Measurements from ENCODE around the gene PRICKLE1.

The PRICKLE1 gene

DNA sequence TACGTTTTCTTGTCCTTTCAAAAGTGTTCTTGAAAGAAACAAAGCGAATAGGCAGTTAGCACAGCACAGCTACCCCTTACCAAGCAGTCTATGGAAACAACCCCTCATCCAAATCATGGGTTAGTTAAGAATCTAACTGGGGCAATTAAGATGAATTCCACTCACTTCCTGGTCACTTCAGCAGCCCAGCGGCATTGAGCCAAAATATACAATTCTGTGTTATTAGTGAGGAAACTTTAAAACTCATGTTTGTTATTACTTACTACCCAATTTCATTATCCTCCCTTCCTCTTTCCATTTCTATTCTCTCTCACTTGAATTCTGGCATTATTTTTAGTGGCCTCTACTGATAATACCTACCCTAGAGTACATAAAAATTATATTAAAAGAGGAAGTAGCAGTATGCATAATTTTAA, 142.2 kb downstream of the PRICKLE1 start:
- FAIRE-seq, result no peak

- FAIRE-seq, result no peak
These were observed 142.8 kb downstream of the PRICKLE1 start for GRCh38 chr12:42446761-42447160.

- FAIRE-seq, result no peak
These were observed 143.7 kb downstream of the PRICKLE1 start for GRCh38 chr12:42445891-42446290.

DNA sequence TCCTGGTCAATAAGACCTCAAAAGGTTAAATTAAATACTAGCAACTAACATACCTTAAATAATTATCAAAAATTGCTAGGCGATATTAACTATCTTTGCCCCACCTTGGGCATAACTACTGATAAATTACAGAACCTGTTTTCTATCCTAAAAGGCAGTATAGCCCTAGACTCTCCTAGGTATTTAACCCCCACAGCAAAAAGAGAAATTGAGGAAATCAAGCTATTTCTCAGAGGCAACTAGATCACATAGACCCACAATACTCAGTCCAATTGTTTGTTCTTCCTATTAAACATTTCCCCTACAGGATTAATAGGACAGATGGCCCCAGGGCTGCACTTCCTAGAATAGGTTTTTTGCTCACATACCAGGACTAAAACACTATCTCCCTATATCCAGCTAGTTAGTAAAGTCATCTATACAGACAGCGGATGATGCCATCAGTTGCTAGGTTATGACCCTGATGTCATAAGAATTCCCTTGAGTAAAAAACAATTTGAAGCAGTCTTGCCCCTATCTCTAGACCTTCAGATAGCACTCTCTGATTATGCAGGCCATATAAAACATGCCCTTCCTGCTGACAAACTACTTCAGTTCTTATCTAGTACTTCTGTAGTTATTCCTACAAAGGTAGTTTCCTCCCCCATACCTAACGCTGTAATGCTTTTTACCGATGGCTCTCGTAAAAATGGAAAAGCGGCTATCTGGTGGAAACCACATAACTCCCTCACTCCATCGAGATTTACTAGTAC, 145.2 kb downstream of the PRICKLE1 start:
- no peak for FAIRE-seq

GRCh38 chr12:42442888-42443287, 146.7 kb downstream of the PRICKLE1 start:
- FAIRE-seq, result no peak

DNA sequence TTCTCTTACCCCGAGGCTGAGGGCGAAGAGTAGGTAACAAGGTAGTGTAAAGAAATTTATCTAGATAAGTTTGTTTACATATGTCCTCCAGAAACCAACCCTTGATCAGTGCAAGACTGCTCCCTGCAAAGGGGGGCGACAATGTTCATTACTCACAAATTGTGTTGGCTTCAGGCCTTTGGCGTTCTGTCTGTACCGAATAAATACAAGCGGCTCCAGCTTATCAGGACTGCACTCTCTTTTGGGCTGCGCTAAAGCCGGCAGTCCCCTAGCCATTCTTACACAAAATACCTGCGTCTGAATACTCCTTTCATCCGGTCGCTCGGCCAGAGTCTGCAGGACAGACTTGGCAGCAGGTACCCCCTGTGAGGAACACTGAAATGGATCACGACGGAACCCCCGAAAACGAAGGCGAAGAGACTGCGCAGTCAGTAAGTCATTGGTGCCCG, 147.2 kb downstream of the PRICKLE1 start:
- no peak for FAIRE-seq

DNA sequence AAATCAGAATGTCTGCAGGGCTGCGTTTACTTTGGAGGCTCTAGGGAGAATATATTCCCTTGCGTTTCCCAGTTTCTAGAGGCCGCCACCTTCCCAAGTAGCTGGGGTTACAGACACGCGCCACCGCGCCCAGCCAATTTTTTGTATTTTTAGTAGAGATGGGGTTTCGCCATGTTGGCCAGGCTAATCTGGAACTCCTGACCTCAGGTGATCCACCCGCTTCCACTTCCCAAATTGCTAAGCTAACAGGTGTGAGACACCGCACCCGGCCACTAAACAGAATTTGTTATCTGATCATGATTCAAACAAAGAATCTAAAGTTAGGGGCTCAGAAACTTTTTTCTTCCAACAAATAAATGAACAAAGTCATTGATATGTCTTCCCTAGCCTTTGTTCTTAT, 148.9 kb downstream of the PRICKLE1 start:
- no peak for FAIRE-seq

DNA sequence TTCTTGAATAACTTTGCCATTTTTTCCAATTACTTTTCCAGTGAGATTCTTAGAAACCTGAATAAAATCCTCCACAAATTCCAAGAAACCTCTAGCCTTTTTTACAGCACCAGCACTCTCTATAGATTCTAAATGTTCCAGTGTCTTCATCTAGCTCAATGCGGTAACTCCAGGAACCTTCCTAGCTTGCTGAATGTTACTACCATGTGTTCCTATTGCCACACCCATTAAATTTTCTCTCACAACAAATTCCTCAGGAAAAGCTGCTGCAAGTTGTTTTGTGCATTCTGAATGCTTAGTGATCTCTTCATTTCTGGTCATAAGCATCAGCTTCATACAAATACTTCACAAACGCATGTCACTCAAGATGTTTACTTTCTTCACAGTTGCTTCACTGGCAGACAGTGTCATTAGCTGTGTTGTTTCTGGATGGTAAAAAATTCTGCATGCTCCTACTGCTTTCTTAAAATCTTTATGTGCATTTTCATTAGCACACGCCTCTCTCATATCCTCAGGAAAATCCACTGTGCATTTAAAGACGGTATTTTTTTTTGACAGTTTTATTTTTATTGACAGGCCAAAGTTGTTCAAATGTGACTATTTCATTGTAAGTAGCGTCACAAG, 156.9 kb downstream of the PRICKLE1 start:
- FAIRE-seq, result no peak

GRCh38 chr12:42428850-42429249, 160.7 kb downstream of the PRICKLE1 start:
- no peak for FAIRE-seq

DNA sequence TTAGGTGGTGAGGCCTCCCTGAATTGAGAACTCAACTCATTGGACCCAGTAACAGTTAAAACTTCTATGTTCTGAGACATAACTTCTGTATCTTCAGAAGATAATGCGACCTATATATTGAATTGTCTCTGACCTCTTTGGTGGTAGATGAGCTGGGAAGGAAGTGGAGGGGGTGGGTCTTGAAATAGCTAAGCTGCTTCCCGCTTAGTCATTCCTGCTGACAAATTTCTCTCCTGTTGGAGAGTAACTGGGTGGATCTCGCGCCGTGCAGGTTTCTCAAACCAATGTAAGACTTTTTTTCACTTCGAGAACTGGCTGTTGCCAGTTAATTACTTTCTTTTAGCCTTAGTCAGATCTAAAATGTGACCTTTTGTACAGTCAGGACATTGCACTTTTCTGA, 162.8 kb downstream of the PRICKLE1 start:
- no peak for FAIRE-seq

GRCh38 chr12:42422785-42423184, 166.8 kb downstream of the PRICKLE1 start:
- no peak for FAIRE-seq

DNA sequence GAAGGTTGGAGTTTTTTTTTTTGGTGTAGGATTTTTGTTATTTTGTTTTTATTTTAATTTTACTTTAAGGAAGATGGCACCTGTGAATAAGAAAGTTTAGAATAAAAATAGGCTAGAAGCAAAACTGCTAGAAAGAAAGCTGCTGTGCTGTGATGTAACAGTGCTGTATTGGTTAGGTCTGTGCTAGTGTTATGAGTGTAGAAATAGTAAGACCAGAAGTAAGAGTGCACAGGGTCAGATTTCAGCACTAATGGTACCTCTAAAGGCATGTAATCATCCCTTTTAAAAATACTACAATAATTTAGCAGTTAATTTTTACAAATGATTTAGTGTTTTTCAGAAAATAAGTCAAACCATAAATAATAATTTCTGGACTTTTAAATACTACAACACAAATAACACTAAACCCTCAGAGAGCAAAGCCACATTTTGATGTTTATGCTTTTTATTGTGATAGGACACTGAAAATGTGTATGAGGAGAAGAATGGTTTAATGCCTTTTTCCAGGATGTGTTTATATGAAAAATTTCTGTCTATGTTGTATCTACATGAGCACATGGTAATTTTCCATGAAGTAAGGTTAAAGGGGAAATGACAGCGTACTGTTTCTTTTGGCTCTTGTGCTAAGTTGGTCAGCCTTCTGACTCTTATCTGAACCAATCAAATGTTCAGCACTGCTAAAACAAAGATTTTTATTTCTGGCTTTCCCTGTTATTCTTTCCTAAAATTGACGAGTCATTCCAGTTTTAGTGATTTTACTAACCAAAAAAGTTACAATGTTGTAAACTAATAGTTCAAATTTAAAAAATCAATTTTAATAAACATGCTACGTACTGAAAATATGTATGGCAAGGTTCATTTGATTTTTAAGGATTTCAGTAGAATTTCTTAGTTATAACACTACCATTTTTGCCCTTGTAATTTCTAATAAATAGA, 167.4 kb downstream of the PRICKLE1 start:
- no peak for FAIRE-seq

GRCh38 chr12:42420395-42420794, 169.2 kb downstream of the PRICKLE1 start:
- no peak for FAIRE-seq

DNA sequence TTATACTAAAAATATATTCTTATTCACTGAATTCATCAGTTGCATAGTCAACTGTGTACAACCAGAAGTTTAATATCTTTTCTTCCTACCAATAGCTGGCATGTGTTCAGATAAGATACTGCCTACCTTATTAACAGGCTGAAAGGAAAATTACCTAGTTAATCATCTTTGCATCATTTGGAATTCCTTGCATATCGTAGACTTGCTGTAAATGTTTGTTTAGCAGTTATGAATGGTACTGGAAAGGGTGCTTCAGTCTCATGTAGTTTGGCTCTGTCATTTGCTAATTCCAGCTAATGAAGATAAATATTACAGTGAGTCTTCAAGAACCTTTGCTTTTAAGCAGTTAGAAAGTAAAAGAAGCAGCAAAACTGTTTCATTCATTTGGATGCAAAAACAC, 179.2 kb downstream of the PRICKLE1 start:
- FAIRE-seq, result no peak

DNA sequence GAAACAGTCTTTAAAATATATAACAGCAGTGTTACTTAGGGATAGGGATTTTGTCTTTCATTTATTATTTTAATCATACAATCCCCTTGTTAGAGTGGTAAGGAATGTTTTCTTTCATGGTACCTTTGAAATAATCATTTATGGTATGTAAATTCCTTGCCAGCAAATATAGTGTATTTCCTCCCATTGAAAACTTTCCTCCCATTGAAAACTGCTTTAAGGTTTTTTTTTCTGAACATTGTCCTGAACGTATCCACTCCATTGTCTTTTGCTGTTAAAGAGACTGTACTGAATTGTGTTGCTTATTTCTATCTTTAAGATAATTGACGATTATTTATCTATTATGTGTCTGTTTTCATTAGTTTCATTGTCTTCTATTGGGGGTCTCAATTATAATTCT, 180.1 kb downstream of the PRICKLE1 start:
- FAIRE-seq, result no peak

DNA sequence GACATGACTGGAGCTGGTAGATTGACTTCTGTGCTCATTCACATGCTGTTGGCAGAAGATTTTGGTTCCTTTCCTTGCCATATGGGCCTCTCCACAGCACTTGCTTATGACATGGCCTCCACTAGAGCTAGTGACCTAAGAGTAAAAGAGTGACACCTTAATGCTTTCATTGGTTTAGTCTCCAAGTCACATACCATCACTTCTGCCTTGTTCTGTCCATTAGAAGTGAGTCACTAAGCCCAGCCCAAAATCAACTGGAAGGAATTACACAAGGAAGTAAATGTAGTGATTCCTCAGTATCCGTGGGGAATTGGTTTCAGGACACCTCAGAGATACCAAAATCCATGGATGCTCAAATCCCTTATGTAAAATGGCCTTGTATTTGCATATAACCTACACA, 182.2 kb downstream of the PRICKLE1 start:
- FAIRE-seq, result no peak
